Activated CD8-positive, alpha-beta T cell treated with anti-CD3 and anti-CD28 coated beads, Interleukin-2, amount 10 ng/mL, durations not matched to agents 7 days and 5 days (primary cell): Measurements from ENCODE around the gene ALDH4A1. TPM values are rescaled to one million over a fixed set of nuclear protein-coding genes. Genes with fewer than 3 reads are reported as not detected.
"Not testable (repeated sequence)": the region's sequence is repeated elsewhere in the genome, so short reads cannot be mapped to it uniquely, and the experiment has no call there.

Experiments
- ATAC-seq: fragments of 150-1000 bp; cut with Tn5 transposase; one replicate; pipeline ENCODE4 v1.10.0; 2021; ENCODE audit warnings: moderate library complexity
- CTCF ChIA-PET: fragments of 350-600 bp; sonication (Branson Sonifier 250); formaldehyde crosslinking; loops from one replicate; lab custom pipeline; 2021; ENCODE audit warnings: antibody characterized with exemption; lab: Charles Lee
- POLR2A ChIA-PET: fragments of 350-600 bp; sonication (Branson Sonifier 250); formaldehyde crosslinking; loops from one replicate; lab custom pipeline; 2021; ENCODE audit warnings: antibody characterized with exemption; lab: Charles Lee
- DNase-seq: peaks from one replicate; pipeline ENCODE4 v3.0.0-alpha.2; 2020
- H3K27ac Mint-ChIP-seq: one replicate; pipeline ENCODE4 v1.8.0; 2021; ENCODE audit warnings: mild to moderate bottlenecking, mixed read lengths
- H3K27me3 Mint-ChIP-seq: one replicate; pipeline ENCODE4 v1.8.0; 2021; ENCODE audit warnings: low read depth, mixed read lengths
- H3K36me3 Mint-ChIP-seq: one replicate; pipeline ENCODE4 v1.8.0; 2021; ENCODE audit warnings: low read depth, mixed read lengths
- H3K4me1 Mint-ChIP-seq: one replicate; pipeline ENCODE4 v1.8.0; 2021; ENCODE audit warnings: low read depth, mixed read lengths
- H3K4me3 Mint-ChIP-seq: one replicate; pipeline ENCODE4 v1.8.0; 2021; ENCODE audit warnings: mild to moderate bottlenecking, mixed read lengths
- H3K9me3 Mint-ChIP-seq: one replicate; pipeline ENCODE4 v1.8.0; 2022; ENCODE audit warnings: mixed read lengths; ENCODE audit not compliant: insufficient read depth
- total RNA-seq, 2 experiments: library from RNA; stranded (reverse); gene quantifications; one replicate each; pipeline ENCODE4 v1.2.3, GENCODE V29; 2021

Gene ALDH4A1
- total RNA-seq, 2 experiments from 2014 or later = 4.2 to 4.3 TPM

- no peaks in the 10 kb centered on the region for H3K27me3 Mint-ChIP-seq
- H3K27ac Mint-ChIP-seq = no peak overlapping the region
- ChIA-PET CTCF (interaction anchor here (1.5 to 2.2 kb wide), 3 partner anchors 9 to 18 kb away, joined by 3 to 19 read pairs (median 7); partner anchors contain the start of gene ALDH4A1), POLR2A (no interaction called here)
- no peak overlapping the region for H3K4me3 Mint-ChIP-seq
- H3K4me1 Mint-ChIP-seq = no peaks in the 10 kb centered on the region
- no peaks in the 10 kb centered on the region for H3K9me3 Mint-ChIP-seq
- DNase-seq = no peak
- H3K36me3 Mint-ChIP-seq = no peaks in the 10 kb centered on the region
- ATAC-seq = no peak
These were observed 9.2 kb downstream of the ALDH4A1 start for GRCh38 chr1:18893120-18893519.

- ATAC-seq, DNase-seq, H3K27ac Mint-ChIP-seq, H3K27me3 Mint-ChIP-seq, H3K9me3 Mint-ChIP-seq, H3K4me3 Mint-ChIP-seq, H3K4me1 Mint-ChIP-seq, POLR2A ChIA-PET, H3K36me3 Mint-ChIP-seq: not testable (repeated sequence)
- CTCF ChIA-PET = interaction anchor here (1.1 to 2.2 kb wide), 2 partner anchors 8 to 15 kb away, joined by 3 to 19 read pairs; no protein-coding TSS in a partner anchor
These were observed 10.5 kb downstream of the ALDH4A1 start for GRCh38 chr1:18891858-18892257.

DNA sequence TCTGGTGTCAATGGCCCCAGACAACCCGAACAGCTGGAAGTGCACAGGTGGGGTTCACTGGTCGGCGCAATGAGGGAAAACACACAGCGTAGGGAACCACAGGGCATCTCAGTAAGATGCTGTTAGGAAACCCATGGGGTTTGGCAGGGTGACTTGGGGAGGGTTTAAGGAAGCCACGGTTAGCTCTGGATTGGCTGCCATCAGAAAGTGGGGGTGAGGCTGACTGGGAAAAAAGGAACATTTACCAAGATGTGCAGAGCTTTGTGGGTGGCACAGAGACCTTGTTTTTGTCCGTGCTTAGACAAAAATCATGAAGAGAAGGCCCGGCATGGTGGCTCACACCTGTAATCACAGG is 11.0 kb downstream of the ALDH4A1 start:
- ChIA-PET CTCF (interaction anchor here (1.1 kb wide), 1 partner anchor 16 kb away, joined by 3 read pairs; no protein-coding TSS in a partner anchor), POLR2A (no interaction called here)
- H3K4me3 Mint-ChIP-seq = no peak overlapping the region

DNA sequence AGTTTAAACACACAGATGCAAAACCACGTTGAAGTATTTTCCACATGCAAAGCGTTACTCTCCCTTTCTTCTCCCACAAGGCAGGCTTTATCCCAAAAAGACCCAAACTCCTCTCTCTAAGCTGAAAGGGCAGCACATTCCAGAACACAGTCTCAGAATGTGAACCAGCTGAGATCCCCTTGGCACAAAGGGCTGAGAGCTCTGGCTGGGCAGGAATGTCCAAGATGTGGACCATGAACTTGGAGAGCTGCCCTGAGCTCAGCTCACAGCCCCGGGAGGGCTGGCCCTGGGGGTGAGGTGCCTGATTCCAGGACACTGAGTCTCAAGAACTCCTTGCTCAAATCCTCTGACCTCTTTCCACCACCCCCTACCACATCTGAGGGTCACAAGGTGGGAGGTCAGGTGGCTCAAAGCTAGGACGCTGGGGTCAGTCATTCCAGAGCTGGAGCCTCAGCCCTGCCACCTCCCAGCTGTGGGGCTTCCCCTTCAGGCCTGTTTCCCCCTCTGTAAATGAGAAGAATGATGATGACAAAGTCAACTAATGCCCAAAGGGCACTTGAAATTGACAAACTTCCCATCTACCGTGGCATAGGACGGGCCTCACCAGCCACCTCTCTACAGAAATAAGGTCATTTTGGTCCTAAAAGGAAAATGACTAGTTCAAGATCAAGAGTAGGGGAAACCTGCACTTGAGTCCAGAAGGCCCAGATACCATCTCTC is 11.5 kb downstream of the ALDH4A1 start:
- Mint-ChIP-seq H3K27ac (no peak overlapping the region), H3K4me3 (no peak overlapping the region), H3K27me3 (no peaks in the 10 kb centered on the region), H3K9me3 (no peaks in the 10 kb centered on the region), H3K4me1 (no peaks in the 10 kb centered on the region), H3K36me3 (no peaks in the 10 kb centered on the region)
- CTCF ChIA-PET = interaction anchor here (1.1 kb wide), 1 partner anchor 16 kb away, joined by 3 read pairs; no protein-coding TSS in a partner anchor
- ATAC-seq (no peak), DNase-seq (no peak)
- POLR2A ChIA-PET = no interaction called here

More for the DNA sequence above, 11.0 kb downstream of the ALDH4A1 start:
- ATAC-seq = no peak
- Mint-ChIP-seq H3K36me3 (no peaks in the 10 kb centered on the region), H3K4me1 (no peaks in the 10 kb centered on the region), H3K27ac (no peak overlapping the region), H3K9me3 (no peaks in the 10 kb centered on the region), H3K27me3 (no peaks in the 10 kb centered on the region)
- DNase-seq = no peak

GRCh38 chr1:18886003-18886335 is 16.4 kb downstream of the ALDH4A1 start:
- H3K4me1 Mint-ChIP-seq = no peaks in the 10 kb centered on the region
- no peaks in the 10 kb centered on the region for H3K36me3 Mint-ChIP-seq
- H3K4me3 Mint-ChIP-seq = no peak overlapping the region
- POLR2A ChIA-PET = no interaction called here
- DNase-seq (no peak), ATAC-seq (no peak)
- no peaks in the 10 kb centered on the region for H3K9me3 Mint-ChIP-seq
- H3K27ac Mint-ChIP-seq = no peak overlapping the region
- H3K27me3 Mint-ChIP-seq = no peaks in the 10 kb centered on the region
- CTCF ChIA-PET = no interaction called here

- Mint-ChIP-seq H3K27me3 (no peaks in the 10 kb centered on the region), H3K9me3 (no peaks in the 10 kb centered on the region), H3K4me1 (no peaks in the 10 kb centered on the region), H3K27ac (no peak overlapping the region), H3K4me3 (no peak overlapping the region), H3K36me3 (no peaks in the 10 kb centered on the region)
- ATAC-seq (no peak), DNase-seq (no peak)
- POLR2A ChIA-PET = interaction anchor here (0.6 kb wide), 1 partner anchor 101 kb away, joined by 4 read pairs; no protein-coding TSS in a partner anchor
- CTCF ChIA-PET = interaction anchor here (1.1 to 2.5 kb wide), 9 partner anchors 8 to 356 kb away, joined by 5 to 19 read pairs (median 9); no protein-coding TSS in a partner anchor
These were observed 16.9 kb downstream of the ALDH4A1 start for GRCh38 chr1:18885311-18886002.

- CTCF ChIA-PET = interaction anchor here (0.7 to 2.5 kb wide), 34 partner anchors 8 to 357 kb away, joined by 3 to 28 read pairs (median 5); partner anchors contain the start of gene ALDH4A1
- H3K4me1 Mint-ChIP-seq = no peaks in the 10 kb centered on the region
- H3K9me3 Mint-ChIP-seq = no peaks in the 10 kb centered on the region
- POLR2A ChIA-PET = interaction anchor here (0.6 kb wide), 1 partner anchor 101 kb away, joined by 4 read pairs; no protein-coding TSS in a partner anchor
- H3K27me3 Mint-ChIP-seq = no peaks in the 10 kb centered on the region
- no peak overlapping the region for H3K4me3 Mint-ChIP-seq
- H3K27ac Mint-ChIP-seq = no peak overlapping the region
- H3K36me3 Mint-ChIP-seq = no peaks in the 10 kb centered on the region
- ATAC-seq (no peak), DNase-seq (no peak)
These were observed 17.6 kb downstream of the ALDH4A1 start for GRCh38 chr1:18884727-18885126.

DNA sequence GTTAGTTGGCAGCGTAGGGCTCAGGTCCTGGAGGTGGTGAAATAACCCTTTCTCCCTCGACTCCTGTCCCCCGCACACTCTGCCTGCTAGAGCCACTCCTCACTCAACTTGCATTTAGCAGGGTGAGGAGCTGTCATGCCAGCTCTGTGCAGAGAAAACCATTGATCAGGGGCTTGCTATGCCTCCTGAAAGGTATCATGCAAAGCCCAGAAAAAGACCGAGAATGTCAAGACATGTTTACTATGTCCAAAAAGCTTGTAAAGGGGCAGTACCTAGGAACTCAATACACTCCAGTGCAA is 18.0 kb downstream of the ALDH4A1 start:
- H3K9me3 Mint-ChIP-seq = no peaks in the 10 kb centered on the region
- no peak overlapping the region for H3K4me3 Mint-ChIP-seq
- H3K27ac Mint-ChIP-seq = no peak overlapping the region
- DNase-seq (no peak), ATAC-seq (no peak)
- no peaks in the 10 kb centered on the region for H3K36me3 Mint-ChIP-seq
- ChIA-PET POLR2A (no interaction called here), CTCF (interaction anchor here (0.7 to 2.5 kb wide), 36 partner anchors 9 to 357 kb away, joined by 3 to 28 read pairs (median 5); partner anchors contain the start of gene ALDH4A1)
- no peaks in the 10 kb centered on the region for H3K27me3 Mint-ChIP-seq
- no peaks in the 10 kb centered on the region for H3K4me1 Mint-ChIP-seq

DNA sequence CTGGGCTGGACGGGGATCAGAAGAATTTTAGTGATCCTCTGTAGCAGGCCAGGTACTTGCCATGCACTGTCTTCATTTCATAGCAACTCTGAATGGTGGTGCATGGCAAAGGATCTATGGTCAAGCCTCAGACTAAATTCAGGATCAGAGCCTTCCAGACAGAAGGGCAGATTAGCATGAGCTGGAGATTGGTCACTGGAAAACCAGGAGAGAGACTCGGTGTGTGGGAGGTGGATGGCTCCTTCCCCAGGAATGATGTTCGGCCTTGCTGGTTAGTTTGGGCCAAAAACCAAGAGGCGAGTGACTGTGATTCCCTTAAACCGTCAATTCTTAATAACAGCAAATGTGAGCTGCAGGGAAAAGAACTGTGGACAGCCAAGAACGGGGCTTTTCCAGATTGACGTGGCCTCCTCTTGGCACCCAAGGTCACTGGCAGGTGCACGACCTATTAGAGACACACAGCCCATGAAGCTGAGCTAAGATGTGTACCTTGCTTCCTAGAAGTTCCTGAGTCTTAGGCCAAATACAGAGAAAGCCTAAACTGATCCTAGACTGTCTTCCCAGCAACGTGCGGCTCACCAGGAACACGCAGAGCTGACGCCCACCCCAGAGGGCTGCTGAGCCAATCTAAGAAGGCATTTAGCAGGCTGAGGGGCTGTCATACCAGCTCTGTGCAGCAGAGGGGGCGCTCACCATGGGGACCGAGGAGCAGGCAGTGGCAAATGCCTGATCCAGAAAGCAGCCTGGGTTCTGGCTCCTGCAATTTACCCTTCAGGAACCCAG is 18.5 kb downstream of the ALDH4A1 start:
- POLR2A ChIA-PET = no interaction called here

DNA sequence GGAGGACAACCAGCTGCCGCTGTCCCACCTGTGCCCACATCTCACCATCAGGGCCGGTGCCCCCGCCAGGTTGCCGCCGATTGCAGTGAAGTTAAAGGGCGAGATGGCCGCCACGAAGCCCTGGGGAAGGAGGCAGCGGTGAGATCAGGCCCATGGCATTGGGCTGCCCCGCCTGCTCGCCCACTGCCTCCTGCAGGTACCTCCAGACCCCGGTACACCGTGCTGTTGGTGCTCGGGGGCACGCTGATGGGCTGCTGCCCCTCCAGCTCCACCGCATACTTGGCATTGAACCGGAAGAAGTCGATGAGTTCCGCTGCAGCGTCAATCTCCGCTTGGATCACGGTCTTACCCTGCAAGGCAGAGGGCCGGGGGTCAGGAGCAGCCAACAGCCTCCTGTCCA is 19.3 kb downstream of the ALDH4A1 start:
- Mint-ChIP-seq H3K27me3 (no peaks in the 10 kb centered on the region), H3K36me3 (no peaks in the 10 kb centered on the region), H3K27ac (no peak overlapping the region), H3K4me3 (no peak overlapping the region), H3K9me3 (no peaks in the 10 kb centered on the region), H3K4me1 (no peaks in the 10 kb centered on the region)
- DNase-seq (no peak), ATAC-seq (no peak)
- ChIA-PET POLR2A (no interaction called here), CTCF (interaction anchor here (1.9 to 2.5 kb wide), 7 partner anchors 8 to 231 kb away, joined by 5 to 28 read pairs (median 15); partner anchors contain the start of gene ALDH4A1)

More for the DNA sequence above, 18.5 kb downstream of the ALDH4A1 start:
- Mint-ChIP-seq H3K36me3 (no peaks in the 10 kb centered on the region), H3K27ac (no peak overlapping the region), H3K9me3 (no peaks in the 10 kb centered on the region), H3K4me3 (no peak overlapping the region), H3K27me3 (no peaks in the 10 kb centered on the region), H3K4me1 (no peaks in the 10 kb centered on the region)
- ATAC-seq (peak; percentile 69), DNase-seq (peak; percentile 76)
- CTCF ChIA-PET = interaction anchor here (0.7 to 2.5 kb wide), 34 partner anchors 9 to 358 kb away, joined by 3 to 28 read pairs (median 5); partner anchors contain the start of gene ALDH4A1

GRCh38 chr1:18882486-18882885 is 19.9 kb downstream of the ALDH4A1 start:
- Mint-ChIP-seq H3K27me3 (no peaks in the 10 kb centered on the region), H3K27ac (no peak overlapping the region), H3K9me3 (no peaks in the 10 kb centered on the region), H3K36me3 (no peaks in the 10 kb centered on the region), H3K4me1 (no peaks in the 10 kb centered on the region), H3K4me3 (no peak overlapping the region)
- ATAC-seq (no peak), DNase-seq (no peak)
- POLR2A ChIA-PET = no interaction called here
- CTCF ChIA-PET = interaction anchor here (2.4 to 2.5 kb wide), 2 partner anchors 21 to 232 kb away, joined by 18 to 28 read pairs; partner anchors contain the start of gene ALDH4A1
